OCI-LY3 (cell line): ENCODE measurements around the gene SLC2A4RG.

Experiments
- CTCF ChIP-seq: fragments of 200-600, 300-600 bp; sonication (generic); IDR thresholded peaks from 2 replicates; pipeline ENCODE4 v1.5.1; 2014; ENCODE audit warnings: antibody characterized with exemption, low read length, low read depth
- EZH2phosphoT487 ChIP-seq: fragments of 200-600 bp; shearing (Covaris generic); IDR thresholded peaks from 2 replicates; pipeline ENCODE4 v1.6.1; 2018; ENCODE audit warnings: antibody characterized with exemption, mixed run types, low read depth

GRCh38 chr20:63767456-63767855 is 27.9 kb downstream of the SLC2A4RG start:
- no peak for TF ChIP-seq CTCF
- no peak for TF ChIP-seq EZH2phosphoT487
